ENCODE measurements around the gene TM2D3.

DNA sequence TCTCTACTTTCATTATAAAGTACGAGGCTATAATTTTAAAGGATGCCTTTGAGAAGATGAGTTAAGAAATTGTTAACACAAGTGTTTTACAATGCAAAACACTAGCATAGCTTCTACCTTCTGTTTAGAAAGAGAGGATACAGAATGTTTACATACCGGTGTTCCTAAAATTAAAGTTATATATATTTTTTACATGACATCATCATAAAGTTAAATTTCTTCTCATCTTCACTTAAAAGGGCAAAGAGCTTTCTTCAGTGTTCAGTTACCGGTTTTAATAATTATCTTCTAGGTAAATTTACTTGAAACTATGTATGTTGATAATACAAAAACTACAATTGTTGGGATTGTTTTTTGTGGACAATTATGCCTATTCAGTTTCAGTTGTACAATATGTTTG lies 32.7 kb upstream of the TM2D3 start:
- TF ChIP-seq, protein P1, sequence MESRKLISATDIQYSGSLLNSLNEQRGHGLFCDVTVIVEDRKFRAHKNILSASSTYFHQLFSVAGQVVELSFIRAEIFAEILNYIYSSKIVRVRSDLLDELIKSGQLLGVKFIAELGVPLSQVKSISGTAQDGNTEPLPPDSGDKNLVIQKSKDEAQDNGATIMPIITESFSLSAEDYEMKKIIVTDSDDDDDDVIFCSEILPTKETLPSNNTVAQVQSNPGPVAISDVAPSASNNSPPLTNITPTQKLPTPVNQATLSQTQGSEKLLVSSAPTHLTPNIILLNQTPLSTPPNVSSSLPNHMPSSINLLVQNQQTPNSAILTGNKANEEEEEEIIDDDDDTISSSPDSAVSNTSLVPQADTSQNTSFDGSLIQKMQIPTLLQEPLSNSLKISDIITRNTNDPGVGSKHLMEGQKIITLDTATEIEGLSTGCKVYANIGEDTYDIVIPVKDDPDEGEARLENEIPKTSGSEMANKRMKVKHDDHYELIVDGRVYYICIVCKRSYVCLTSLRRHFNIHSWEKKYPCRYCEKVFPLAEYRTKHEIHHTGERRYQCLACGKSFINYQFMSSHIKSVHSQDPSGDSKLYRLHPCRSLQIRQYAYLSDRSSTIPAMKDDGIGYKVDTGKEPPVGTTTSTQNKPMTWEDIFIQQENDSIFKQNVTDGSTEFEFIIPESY (IDR thresholded peaks at IDR 0.05) = no peak
- TF ChIP-seq, protein P2, sequence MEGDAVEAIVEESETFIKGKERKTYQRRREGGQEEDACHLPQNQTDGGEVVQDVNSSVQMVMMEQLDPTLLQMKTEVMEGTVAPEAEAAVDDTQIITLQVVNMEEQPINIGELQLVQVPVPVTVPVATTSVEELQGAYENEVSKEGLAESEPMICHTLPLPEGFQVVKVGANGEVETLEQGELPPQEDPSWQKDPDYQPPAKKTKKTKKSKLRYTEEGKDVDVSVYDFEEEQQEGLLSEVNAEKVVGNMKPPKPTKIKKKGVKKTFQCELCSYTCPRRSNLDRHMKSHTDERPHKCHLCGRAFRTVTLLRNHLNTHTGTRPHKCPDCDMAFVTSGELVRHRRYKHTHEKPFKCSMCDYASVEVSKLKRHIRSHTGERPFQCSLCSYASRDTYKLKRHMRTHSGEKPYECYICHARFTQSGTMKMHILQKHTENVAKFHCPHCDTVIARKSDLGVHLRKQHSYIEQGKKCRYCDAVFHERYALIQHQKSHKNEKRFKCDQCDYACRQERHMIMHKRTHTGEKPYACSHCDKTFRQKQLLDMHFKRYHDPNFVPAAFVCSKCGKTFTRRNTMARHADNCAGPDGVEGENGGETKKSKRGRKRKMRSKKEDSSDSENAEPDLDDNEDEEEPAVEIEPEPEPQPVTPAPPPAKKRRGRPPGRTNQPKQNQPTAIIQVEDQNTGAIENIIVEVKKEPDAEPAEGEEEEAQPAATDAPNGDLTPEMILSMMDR (IDR thresholded peaks at IDR 0.05; ENCODE audit: low read depth, low read length, missing input control) = no peak
- TF ChIP-seq, protein P3, sequence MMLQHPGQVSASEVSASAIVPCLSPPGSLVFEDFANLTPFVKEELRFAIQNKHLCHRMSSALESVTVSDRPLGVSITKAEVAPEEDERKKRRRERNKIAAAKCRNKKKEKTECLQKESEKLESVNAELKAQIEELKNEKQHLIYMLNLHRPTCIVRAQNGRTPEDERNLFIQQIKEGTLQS (IDR thresholded peaks at IDR 0.05) = no peak
- TF ChIP-seq RAD21 (IDR thresholded peaks at IDR 0.05) = no peak
- TF ChIP-seq SP1 (IDR thresholded peaks at IDR 0.05) = no peak
- no peak for TF ChIP-seq JUND (IDR thresholded peaks at IDR 0.05)
- no peak for TF ChIP-seq EGR1 (IDR thresholded peaks at IDR 0.05; ENCODE audit: low read depth in 2 of 2)
- no peak for TF ChIP-seq TAF1 (conservative IDR thresholded peaks at IDR 0.05)
- TF ChIP-seq GABPA (IDR thresholded peaks at IDR 0.05 in 1 of 2, conservative IDR thresholded peaks at IDR 0.05 in 1 of 2) = no peak
- TF ChIP-seq, protein P4, sequence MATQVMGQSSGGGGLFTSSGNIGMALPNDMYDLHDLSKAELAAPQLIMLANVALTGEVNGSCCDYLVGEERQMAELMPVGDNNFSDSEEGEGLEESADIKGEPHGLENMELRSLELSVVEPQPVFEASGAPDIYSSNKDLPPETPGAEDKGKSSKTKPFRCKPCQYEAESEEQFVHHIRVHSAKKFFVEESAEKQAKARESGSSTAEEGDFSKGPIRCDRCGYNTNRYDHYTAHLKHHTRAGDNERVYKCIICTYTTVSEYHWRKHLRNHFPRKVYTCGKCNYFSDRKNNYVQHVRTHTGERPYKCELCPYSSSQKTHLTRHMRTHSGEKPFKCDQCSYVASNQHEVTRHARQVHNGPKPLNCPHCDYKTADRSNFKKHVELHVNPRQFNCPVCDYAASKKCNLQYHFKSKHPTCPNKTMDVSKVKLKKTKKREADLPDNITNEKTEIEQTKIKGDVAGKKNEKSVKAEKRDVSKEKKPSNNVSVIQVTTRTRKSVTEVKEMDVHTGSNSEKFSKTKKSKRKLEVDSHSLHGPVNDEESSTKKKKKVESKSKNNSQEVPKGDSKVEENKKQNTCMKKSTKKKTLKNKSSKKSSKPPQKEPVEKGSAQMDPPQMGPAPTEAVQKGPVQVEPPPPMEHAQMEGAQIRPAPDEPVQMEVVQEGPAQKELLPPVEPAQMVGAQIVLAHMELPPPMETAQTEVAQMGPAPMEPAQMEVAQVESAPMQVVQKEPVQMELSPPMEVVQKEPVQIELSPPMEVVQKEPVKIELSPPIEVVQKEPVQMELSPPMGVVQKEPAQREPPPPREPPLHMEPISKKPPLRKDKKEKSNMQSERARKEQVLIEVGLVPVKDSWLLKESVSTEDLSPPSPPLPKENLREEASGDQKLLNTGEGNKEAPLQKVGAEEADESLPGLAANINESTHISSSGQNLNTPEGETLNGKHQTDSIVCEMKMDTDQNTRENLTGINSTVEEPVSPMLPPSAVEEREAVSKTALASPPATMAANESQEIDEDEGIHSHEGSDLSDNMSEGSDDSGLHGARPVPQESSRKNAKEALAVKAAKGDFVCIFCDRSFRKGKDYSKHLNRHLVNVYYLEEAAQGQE (IDR thresholded peaks at IDR 0.05) = no peak
- no peak for TF ChIP-seq HNF4A (conservative IDR thresholded peaks at IDR 0.05)
- TF ChIP-seq, protein P5, sequence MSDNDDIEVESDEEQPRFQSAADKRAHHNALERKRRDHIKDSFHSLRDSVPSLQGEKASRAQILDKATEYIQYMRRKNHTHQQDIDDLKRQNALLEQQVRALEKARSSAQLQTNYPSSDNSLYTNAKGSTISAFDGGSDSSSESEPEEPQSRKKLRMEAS (IDR thresholded peaks at IDR 0.05) = no peak
- no peak for TF ChIP-seq HNF4G (IDR thresholded peaks at IDR 0.05)
